Suprapubic skin (tissue), 4 donors: ENCODE data around the gene ATRIP. TPM values are rescaled to one million over a fixed set of nuclear protein-coding genes. Genes with fewer than 3 reads are reported as not detected.

Source experiments
- DNase-seq, 2 donors: peaks; one replicate each; pipeline ENCODE4 v3.0.0-alpha.2; 2019; ENCODE audit warnings: low spot score in 2 of 2
- H3K27ac ChIP-seq: fragments of 200-600 bp; sonication (generic); one replicate; pipeline ENCODE4 v1.5.1; 2019
- H3K27me3 ChIP-seq: fragments of 200-600 bp; sonication (generic); one replicate; pipeline ENCODE4 v1.5.1; 2019
- H3K36me3 ChIP-seq: fragments of 200-600 bp; sonication (generic); one replicate; pipeline ENCODE4 v1.5.1; 2019
- H3K4me1 ChIP-seq: fragments of 200-600 bp; sonication (generic); one replicate; pipeline ENCODE4 v1.5.1; 2019
- H3K4me3 ChIP-seq: fragments of 200-600 bp; sonication (generic); one replicate; pipeline ENCODE4 v1.5.1; 2019; ENCODE audit warnings: mild to moderate bottlenecking
- H3K9me3 ChIP-seq: fragments of 200-600 bp; sonication (generic); one replicate; pipeline ENCODE4 v1.5.1; 2019
- CTCF ChIP-seq, 2 donors: fragments of 200-600 bp in 1 of 2; fragments of 450-650 bp in 1 of 2; sonication (generic) in 1 of 2; IDR thresholded peaks; one replicate each; pipeline ENCODE4 v1.5.1; 2016 to 2019; ENCODE audit warnings: antibody characterized with exemption in 2 of 2, mild to moderate bottlenecking in 1 of 2, moderate library complexity in 1 of 2
- EP300 ChIP-seq: sonication (generic); formaldehyde crosslinking; IDR thresholded peaks from one replicate; pipeline ENCODE4 v1.6.1; 2017; ENCODE audit warnings: antibody characterized with exemption
- POLR2A ChIP-seq, 2 donors: fragments of 450-650 bp; IDR thresholded peaks; one replicate each; pipeline ENCODE4 v1.6.1; 2017; ENCODE audit warnings: antibody characterized with exemption in 2 of 2, mild to moderate bottlenecking in 2 of 2, moderate library complexity in 2 of 2
- POLR2AphosphoS5 ChIP-seq, 3 donors: sonication (generic); formaldehyde crosslinking; IDR thresholded peaks; one replicate each; pipeline ENCODE4 v1.6.1; 2017; ENCODE audit warnings: antibody characterized with exemption in 3 of 3
- WGBS: methylation state at CpG from one replicate; pipeline ENCODE4 v1.1.5; 2018; 5-methylcytosine and 5-hydroxymethylcytosine counted together
- total RNA-seq, 4 donors: library from RNA; depleted of rRNA; stranded (reverse); fragments of >200 nt; gene quantifications; one replicate each; pipeline ENCODE4 v1.1.0, GENCODE V29; 2016

The ATRIP gene
- 10 to 100 TPM in 2 of 4 donors, 1 to 10 TPM in 2; 8.7 to 12.7 (median 10.2) TPM for total RNA-seq

DNA sequence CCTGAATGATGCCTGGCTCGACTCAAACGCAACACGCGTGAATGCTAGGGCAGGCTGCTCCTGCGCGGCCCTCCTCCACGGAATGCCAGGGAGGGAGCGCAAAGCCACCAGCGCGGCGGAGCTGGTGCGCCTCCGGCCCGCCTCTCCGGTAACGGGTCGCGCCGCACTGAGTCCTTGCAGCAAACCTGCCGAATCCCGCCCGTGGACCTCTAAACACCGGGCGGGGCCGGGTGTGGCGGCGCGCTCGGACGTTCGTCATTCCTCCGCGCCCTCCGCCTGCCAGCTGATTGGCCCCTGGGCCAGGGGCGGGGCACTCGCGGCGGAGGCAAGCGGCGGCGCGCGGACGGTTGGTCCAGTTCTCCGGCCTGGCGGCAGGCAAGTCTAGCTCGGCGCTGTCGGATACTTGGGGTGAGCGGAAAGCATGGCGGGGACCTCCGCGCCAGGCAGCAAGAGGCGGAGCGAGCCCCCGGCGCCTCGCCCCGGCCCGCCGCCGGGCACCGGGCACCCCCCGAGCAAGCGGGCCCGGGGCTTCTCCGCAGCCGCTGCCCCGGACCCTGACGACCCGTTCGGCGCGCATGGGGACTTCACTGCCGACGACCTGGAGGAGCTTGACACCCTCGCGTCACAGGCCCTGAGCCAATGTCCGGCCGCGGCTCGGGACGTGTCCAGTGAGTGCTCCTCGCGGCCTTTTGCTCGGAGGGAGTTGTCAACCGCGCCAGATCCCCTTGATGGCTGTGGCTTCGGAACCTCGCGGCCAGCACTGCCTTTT, at the start of gene ATRIP:
Gene ATRIP, plus strand, starts transcription at position 313 of the 769 bp plus-strand sequence. Its CDS starts 109 bp downstream, at position 422.
- WGBS: 1% methylated on average over 28 of the region's 91 CpGs
- Histone ChIP-seq H3K9me3 (no peaks in the 10 kb centered on the region), H3K27ac (peak within 1 kb of the TSS; percentile 85), H3K27me3 (no peaks in the 10 kb centered on the region), H3K36me3 (peaks cover 27% of the 10 kb centered on the region), H3K4me3 (peak within 1 kb of the TSS; percentile 91), H3K4me1 (peaks cover 29% of the 10 kb centered on the region)
- peak; percentile 94 to 96 for DNase-seq
- TF ChIP-seq POLR2A (IDR thresholded peaks at IDR 0.05) (peak in 1 of 2 donors; percentile 80), POLR2AphosphoS5 (IDR thresholded peaks at IDR 0.05) (peak; percentile 82 to 89 (median 83)), CTCF (IDR thresholded peaks at IDR 0.05) (no peak)

DNA sequence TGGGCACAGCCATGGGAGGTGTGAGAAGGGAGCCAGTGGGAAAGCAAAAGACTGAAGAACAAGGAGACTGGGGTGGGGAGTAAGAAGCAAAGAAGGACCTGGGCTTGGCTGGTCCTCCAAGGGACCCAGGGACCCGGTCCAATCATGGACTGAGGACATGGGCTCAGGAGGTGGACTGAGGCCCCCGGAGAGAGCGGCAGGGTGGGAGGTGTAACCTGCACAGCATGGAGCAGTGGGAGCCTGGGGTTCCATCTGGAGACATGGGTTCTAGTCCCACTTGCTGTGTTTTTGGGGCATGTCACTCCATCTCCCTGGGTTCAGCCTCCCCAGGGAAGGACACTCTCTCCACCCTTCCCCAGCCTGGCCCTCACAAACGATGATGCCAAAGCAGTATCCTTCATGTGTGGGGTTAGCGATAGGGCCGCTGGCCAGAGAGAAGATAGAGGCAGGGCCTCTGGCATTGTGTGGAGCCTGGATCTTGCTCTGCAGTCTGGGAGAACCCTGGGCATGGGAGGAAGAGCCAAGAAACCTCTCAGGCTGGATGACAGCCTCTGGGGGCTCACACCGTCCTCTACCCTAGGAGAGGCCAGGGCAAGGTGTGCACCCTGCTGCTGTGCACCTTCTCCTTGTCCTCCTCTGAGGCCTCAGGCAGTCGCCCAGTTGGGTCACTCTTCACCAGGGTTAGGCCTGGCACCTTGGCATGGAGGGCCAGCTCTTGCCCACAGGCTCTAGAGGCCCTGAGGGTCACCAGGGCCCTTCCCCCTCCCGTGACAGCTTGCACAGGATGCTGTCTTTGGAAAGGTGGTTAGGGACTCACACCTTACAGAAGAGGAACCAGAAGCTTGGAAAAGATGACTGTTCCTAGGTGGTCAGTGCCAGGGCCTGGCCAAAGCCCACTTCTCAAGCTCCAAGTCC, 48.5 kb upstream of the ATRIP start:
- no peak overlapping the region for H3K27ac ChIP-seq
- no peak for DNase-seq
- TF ChIP-seq POLR2AphosphoS5 (IDR thresholded peaks at IDR 0.05) (no peak), POLR2A (IDR thresholded peaks at IDR 0.05) (no peak), EP300 (no peak), CTCF (IDR thresholded peaks at IDR 0.05) (no peak)
- H3K4me1 ChIP-seq: peaks cover 28% of the 10 kb centered on the region
- H3K27me3 ChIP-seq: no peaks in the 10 kb centered on the region
- WGBS: 75% methylated on average over 6 of the region's 9 CpGs
- H3K9me3 ChIP-seq: no peaks in the 10 kb centered on the region
- H3K36me3 ChIP-seq: no peaks in the 10 kb centered on the region
- H3K4me3 ChIP-seq: no peak overlapping the region

DNA sequence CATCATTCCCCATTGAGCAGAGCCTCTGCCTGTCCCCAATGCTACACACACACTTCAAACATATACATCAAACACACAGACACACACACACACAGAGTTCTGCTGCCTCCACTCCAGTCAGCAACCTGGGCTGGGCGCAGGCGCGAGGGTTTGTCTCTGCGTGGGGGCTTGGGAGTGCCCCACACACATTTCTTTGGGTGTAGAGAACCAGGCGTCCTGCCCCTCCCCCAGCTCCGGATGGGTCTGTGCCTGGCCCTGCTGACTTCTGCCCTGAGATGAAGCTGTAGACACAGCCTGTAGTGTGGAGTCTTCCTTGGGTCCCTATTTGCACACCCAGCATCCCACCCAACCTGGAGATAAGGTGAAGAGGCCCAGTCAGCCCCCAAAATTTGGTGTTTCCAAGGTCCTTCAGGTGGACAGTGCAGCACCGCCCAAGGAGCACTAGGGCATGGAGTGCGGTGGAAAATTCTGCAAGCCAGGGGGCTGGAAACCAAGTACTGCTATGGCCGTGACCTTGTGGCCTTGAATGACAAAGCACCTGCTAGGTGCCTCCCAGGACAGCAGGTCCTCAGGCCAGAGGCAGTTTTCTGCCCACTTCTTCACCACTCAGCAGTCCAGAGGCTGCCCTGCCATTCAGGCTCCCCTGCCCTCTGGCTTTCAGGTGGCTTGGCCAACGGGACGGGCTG, 47.7 kb upstream of the ATRIP start:
- WGBS: 41% methylated on average over 11 of the region's 11 CpGs
- TF ChIP-seq POLR2AphosphoS5 (IDR thresholded peaks at IDR 0.05) (no peak), CTCF (IDR thresholded peaks at IDR 0.05) (no peak)
- DNase-seq: no peak
- no peaks in the 10 kb centered on the region for H3K27me3 ChIP-seq
- no peak overlapping the region for H3K27ac ChIP-seq
- no peaks in the 10 kb centered on the region for H3K9me3 ChIP-seq
- H3K4me1 ChIP-seq: peaks cover 28% of the 10 kb centered on the region
- peaks cover 5% of the 10 kb centered on the region for H3K36me3 ChIP-seq
- no peak overlapping the region for H3K4me3 ChIP-seq

DNA sequence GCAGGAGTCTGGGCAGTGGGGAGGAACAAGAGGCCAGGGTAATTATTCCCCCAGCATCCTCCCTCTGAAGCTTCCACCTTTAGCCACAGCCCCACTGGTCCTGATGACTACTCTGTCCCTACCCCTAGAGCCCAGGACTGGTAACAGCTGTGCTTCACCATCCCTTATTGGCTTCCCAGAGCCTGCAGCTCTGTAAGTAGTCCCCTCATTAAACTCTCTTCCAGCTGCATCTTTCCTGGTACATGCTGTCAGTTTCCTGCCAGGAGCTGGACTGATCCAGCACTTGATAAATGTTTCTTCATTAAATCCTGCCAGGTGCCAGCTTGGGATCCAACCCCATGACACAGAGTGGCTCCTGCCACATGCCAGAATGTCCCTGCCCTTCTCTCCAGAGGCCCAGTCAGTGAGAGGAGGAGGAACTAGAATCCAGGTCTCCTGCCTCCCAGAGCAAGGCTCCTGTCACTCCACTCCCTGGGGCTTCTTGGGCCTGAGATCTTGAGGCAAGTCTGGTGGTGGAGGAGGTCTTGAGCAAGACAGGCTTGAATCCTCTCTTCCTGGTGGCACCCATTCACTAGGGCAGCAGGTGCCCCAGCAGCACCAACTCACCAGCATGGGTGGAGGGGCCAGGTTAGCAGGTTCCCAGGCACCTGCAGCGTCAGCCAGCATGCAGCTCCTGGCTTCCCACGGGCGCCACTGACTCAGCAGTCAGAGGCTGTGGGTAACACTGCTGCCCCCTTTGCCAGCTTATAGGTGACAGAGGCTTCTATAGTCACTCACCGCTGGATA, 47.0 kb upstream of the ATRIP start:
- DNase-seq: peak in 1 of 2 donors; percentile 56
- Histone ChIP-seq H3K9me3 (no peaks in the 10 kb centered on the region), H3K27me3 (no peaks in the 10 kb centered on the region), H3K36me3 (peaks cover 13% of the 10 kb centered on the region), H3K4me1 (peaks cover 28% of the 10 kb centered on the region), H3K4me3 (no peak overlapping the region), H3K27ac (peak overlapping the region; percentile 15)
- whole genome bisulfite sequencing: 53% methylated on average over 4 of the region's 4 CpGs
- no peak for TF ChIP-seq POLR2AphosphoS5 (IDR thresholded peaks at IDR 0.05)
- no peak for TF ChIP-seq EP300
- TF ChIP-seq CTCF (IDR thresholded peaks at IDR 0.05): no peak
- no peak for TF ChIP-seq POLR2A (IDR thresholded peaks at IDR 0.05)
